ENCODE results near the gene INO80D.

DNA sequence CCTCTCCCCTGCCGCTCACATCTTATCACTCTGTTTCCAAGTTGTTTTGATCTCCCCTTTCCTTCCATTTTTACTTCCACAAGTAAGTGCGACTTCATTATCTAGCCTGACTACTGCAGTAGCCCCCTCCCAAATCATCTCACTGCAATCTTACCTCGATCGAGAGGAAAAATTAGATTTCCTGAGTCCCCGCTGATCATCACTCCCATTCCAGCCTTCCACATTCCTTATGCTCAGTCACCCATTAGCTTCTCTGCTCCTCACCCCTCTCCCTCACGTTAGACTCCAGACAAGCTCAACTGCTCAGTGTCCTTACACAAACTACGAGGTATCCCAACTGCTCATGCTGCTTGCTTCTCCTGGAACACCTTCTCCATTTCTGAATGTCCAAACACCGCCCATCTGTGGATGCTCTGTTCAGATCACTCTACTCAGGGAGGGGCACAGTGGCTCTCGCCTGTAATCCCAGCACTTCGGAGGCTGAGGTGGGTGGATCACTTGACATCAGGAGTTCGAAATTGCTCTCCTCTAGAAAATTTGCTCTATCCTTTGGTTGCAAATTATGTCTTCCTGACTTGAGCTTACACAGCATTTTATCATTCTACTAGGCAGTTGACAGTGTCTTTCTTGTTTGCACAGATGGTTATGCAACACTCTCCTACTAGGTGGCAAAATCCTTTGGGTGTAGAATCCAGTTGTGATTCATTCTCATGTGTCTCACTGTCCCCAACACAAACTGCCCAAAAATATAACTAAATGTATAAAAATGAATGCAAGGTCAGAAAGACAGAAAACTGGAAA, 96.5 kb downstream of the INO80D start:
- TF ChIP-seq, protein P1, sequence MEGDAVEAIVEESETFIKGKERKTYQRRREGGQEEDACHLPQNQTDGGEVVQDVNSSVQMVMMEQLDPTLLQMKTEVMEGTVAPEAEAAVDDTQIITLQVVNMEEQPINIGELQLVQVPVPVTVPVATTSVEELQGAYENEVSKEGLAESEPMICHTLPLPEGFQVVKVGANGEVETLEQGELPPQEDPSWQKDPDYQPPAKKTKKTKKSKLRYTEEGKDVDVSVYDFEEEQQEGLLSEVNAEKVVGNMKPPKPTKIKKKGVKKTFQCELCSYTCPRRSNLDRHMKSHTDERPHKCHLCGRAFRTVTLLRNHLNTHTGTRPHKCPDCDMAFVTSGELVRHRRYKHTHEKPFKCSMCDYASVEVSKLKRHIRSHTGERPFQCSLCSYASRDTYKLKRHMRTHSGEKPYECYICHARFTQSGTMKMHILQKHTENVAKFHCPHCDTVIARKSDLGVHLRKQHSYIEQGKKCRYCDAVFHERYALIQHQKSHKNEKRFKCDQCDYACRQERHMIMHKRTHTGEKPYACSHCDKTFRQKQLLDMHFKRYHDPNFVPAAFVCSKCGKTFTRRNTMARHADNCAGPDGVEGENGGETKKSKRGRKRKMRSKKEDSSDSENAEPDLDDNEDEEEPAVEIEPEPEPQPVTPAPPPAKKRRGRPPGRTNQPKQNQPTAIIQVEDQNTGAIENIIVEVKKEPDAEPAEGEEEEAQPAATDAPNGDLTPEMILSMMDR (IDR thresholded peaks at IDR 0.05): no peak
- TF ChIP-seq EP300 (IDR thresholded peaks at IDR 0.05): no peak
- no peak for TF ChIP-seq POLR2A (IDR thresholded peaks at IDR 0.05)
